Skeletal muscle satellite cell (primary cell): ENCODE results near the gene CDHR3.

Experiments used
- H3K27me3 ChIP-seq: 2 replicates; pipeline ENCODE4 v1.7.0; 2013; ENCODE audit warnings: low read length; ENCODE audit not compliant: control insufficient read depth, insufficient read depth
- H3K36me3 ChIP-seq: 2 replicates; pipeline ENCODE4 v1.7.0; 2013; ENCODE audit warnings: mild to moderate bottlenecking, control low read depth, low read length; ENCODE audit not compliant: insufficient read depth
- H3K4me1 ChIP-seq: 2 replicates; pipeline ENCODE4 v1.7.0; 2013; ENCODE audit warnings: low read length; ENCODE audit not compliant: control insufficient read depth, insufficient read depth
- H3K4me2 ChIP-seq: 2 replicates; pipeline ENCODE4 v1.7.0; 2013; ENCODE audit warnings: mild to moderate bottlenecking, low read length
- H3K4me3 ChIP-seq: 2 replicates; pipeline ENCODE4 v1.7.0; 2013; ENCODE audit warnings: low read length
- H3K9ac ChIP-seq: 2 replicates; pipeline ENCODE4 v1.7.0; 2013; ENCODE audit warnings: mild to moderate bottlenecking, low read depth, low read length, moderate library complexity
- H3K9me3 ChIP-seq: replicated peaks from 2 replicates; pipeline ENCODE4 v1.7.0; 2013; ENCODE audit warnings: mild to moderate bottlenecking, control low read depth, low read length

The CDHR3 gene

DNA sequence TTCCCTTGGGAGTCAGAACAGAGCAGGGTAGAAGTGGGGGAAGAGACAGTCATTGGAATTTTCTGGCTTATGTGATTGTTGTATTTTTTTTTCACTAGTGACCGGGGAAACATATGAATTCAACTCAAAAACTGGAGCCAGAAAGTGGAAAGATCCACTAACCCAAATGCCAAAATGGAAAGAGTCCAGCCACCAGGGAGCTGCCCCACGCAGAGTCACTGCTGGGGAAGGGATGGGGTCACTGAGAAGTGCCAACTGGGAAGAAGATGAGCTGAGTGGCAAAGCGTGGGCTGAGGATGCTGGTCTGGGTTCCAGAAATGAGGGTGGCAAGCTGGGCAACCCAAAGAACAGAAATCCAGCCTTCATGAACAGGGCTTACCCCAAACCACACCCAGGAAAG, 69.2 kb downstream of the CDHR3 start:
- Histone ChIP-seq H3K27me3 (peaks cover 49% of the 10 kb centered on the region), H3K36me3 (no peaks in the 10 kb centered on the region), H3K9ac (no peak overlapping the region), H3K4me3 (no peak overlapping the region), H3K9me3 (no peaks in the 10 kb centered on the region), H3K4me2 (no peak overlapping the region), H3K4me1 (no peaks in the 10 kb centered on the region)

DNA sequence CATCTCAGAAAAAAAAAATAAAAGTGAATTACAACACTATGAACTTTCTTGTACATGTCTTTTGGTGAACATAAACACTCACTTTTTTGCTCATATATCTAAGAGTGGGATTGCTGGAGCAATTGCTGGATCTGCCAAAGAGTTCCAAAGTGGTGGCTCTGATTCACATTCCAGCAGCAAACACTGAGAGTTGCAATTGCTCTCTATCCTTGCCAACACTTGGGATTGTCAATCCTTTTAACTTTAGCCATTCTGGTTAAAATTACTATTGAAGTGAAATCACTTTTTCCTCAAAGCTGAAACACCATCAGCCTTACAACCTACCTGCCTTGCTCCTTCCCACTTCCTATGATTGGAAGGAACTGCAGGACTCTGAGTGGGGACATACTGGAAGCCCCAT, 70.7 kb downstream of the CDHR3 start:
- Histone ChIP-seq H3K4me3 (no peak overlapping the region), H3K4me1 (no peaks in the 10 kb centered on the region), H3K4me2 (no peak overlapping the region), H3K9me3 (no peaks in the 10 kb centered on the region), H3K27me3 (peaks cover 43% of the 10 kb centered on the region), H3K9ac (no peak overlapping the region), H3K36me3 (no peaks in the 10 kb centered on the region)

DNA sequence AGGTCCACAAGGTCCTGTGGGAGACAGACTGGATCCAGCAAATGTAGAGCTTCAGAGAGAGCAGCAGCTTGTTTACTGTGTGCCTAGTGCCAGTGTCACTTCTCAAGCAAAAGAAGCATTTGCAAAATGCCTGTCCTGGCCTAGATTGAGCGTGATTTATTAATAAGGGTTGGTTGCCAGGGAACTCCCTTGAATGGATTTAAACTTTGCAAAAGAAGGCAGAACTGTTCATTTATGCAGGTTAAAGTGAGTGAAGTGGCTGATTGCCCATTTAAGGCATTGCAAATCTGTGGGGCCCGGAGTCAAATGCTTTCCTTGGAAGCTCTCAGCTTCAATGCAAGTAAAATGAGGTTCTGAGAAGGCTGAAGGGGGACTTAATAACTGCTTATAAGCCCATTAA, 71.3 kb downstream of the CDHR3 start:
- peaks cover 43% of the 10 kb centered on the region for H3K27me3 ChIP-seq
- H3K36me3 ChIP-seq, result no peaks in the 10 kb centered on the region
- no peak overlapping the region for H3K4me3 ChIP-seq
- peaks cover 5% of the 10 kb centered on the region for H3K4me1 ChIP-seq
- H3K4me2 ChIP-seq, result no peak overlapping the region
- H3K9ac ChIP-seq, result no peak overlapping the region
- H3K9me3 ChIP-seq, result no peaks in the 10 kb centered on the region

DNA sequence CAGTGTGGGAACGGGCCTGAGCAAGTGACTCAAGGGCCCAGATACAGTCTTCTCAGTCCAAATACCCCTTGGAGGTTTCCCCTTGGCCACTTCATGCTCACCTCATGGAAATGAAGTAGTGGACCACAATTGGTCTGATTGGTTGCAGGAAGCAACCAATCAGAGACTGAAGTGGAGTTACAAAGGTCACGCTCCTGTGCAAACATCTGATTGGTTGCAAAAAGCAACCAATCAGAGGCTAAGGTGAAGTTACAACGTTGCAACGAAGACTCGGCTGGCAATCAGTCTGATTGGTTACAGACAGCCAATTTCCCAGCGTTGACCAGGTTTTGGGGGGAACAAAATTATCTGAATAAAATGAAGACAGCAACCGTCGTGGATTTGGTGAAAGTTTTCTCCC, 72.5 kb downstream of the CDHR3 start:
- Histone ChIP-seq H3K27me3 (peaks cover 34% of the 10 kb centered on the region), H3K9ac (no peak overlapping the region), H3K9me3 (no peaks in the 10 kb centered on the region), H3K4me3 (no peak overlapping the region), H3K4me1 (peaks cover 15% of the 10 kb centered on the region), H3K4me2 (no peak overlapping the region), H3K36me3 (no peaks in the 10 kb centered on the region)

DNA sequence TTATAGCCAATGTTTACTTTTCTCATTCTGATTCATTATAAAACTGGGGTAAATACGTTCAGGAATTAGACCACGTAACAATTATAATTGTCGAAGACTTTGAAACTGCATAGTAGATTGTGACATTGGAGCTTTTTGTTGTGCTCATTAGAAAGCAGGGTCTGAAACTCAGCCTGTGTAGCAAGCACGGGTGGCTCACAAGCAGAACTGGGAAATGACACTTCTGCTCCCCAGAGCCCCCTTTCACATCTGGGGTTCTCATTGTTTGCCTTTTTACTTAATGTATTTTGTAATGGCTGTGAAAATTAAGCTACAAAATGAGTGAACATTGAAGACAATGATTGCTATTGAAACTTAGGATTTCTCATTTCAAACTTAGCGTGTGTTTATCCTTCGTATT, 72.9 kb downstream of the CDHR3 start:
- Histone ChIP-seq H3K4me3 (no peak overlapping the region), H3K27me3 (peaks cover 30% of the 10 kb centered on the region), H3K4me1 (peaks cover 17% of the 10 kb centered on the region), H3K4me2 (no peak overlapping the region), H3K9ac (no peak overlapping the region), H3K9me3 (no peaks in the 10 kb centered on the region), H3K36me3 (no peaks in the 10 kb centered on the region)

DNA sequence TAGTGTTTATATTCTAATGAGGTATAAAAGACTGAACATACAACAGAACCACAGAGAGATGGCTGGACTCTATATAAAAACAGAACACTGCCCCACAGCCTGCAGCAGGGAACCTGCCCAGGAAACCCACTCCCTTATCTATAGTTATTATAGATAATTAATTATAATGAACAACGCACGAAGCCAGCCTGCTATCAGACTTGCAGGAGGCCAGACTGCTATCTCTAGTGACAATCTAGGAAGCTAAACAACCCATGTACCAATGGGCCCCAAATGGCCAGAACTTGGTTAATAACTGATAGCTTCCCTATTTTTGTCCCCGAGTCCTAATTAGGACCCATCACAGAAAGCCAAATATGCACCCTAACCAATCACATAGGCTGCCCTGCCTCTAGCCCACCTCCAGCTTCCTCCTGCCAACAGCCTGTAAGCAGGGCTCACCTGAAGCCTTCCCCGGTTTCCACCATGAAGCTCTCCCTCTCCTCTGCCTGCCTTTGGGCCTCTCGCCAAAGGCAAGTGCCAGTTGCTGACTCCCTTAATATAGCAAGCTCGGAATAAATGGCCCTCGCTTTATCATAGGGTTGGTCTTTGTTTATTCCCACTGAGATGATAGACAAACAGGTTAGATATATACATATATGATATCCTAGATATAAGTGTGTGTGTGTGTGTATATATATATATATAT, 74.6 kb downstream of the CDHR3 start:
- H3K4me2 ChIP-seq, result no peak overlapping the region
- H3K4me1 ChIP-seq, result peaks cover 20% of the 10 kb centered on the region
- no peaks in the 10 kb centered on the region for H3K9me3 ChIP-seq
- no peak overlapping the region for H3K9ac ChIP-seq
- no peaks in the 10 kb centered on the region for H3K36me3 ChIP-seq
- H3K27me3 ChIP-seq, result peaks cover 15% of the 10 kb centered on the region
- H3K4me3 ChIP-seq, result no peak overlapping the region

DNA sequence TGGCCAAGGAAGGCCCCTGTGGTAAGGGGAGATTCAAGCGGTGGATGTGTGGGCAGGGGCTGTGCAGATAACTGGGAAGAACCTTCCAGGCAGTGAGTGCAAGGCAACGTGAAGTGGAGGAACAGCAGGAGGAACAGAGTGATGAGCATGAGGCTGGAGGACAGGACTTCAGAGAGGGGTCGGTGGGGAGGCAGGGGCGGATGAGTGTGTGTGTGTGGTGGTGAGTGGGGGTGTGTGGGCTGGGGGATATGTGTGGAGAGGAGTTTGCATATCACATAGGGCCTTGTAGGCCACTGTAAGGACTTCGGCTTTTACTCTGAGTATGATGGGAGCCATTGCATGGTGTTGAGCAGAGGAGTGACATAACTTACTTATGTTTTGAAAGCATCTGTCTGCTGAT, 75.2 kb downstream of the CDHR3 start:
- no peak overlapping the region for H3K4me2 ChIP-seq
- H3K4me1 ChIP-seq, result peaks cover 20% of the 10 kb centered on the region
- H3K9ac ChIP-seq, result no peak overlapping the region
- H3K27me3 ChIP-seq, result peaks cover 8% of the 10 kb centered on the region
- H3K4me3 ChIP-seq, result no peak overlapping the region
- no peaks in the 10 kb centered on the region for H3K9me3 ChIP-seq
- no peaks in the 10 kb centered on the region for H3K36me3 ChIP-seq

DNA sequence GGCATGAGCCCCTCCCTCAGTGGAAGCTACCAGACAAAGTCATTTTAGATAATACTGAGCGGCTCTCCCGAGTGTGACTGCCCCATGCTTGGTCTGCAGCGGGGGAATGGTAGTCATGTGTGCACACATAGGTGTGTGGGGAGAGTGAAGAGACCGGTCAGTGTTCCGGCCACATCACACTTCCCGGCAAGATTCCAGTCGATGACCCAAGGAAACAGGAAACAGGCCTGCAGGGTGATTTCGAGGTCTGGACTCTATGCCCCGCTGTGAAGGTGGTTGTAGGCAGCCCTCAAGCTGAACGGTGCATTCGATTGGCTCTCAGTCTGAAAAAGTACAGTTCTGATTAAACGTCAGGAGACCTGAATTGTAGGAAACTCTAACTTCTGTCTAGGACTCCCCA, 75.9 kb downstream of the CDHR3 start:
- Histone ChIP-seq H3K9ac (no peak overlapping the region), H3K27me3 (peaks cover 9% of the 10 kb centered on the region), H3K4me2 (no peak overlapping the region), H3K9me3 (no peaks in the 10 kb centered on the region), H3K4me3 (no peak overlapping the region), H3K4me1 (peaks cover 20% of the 10 kb centered on the region), H3K36me3 (no peaks in the 10 kb centered on the region)

DNA sequence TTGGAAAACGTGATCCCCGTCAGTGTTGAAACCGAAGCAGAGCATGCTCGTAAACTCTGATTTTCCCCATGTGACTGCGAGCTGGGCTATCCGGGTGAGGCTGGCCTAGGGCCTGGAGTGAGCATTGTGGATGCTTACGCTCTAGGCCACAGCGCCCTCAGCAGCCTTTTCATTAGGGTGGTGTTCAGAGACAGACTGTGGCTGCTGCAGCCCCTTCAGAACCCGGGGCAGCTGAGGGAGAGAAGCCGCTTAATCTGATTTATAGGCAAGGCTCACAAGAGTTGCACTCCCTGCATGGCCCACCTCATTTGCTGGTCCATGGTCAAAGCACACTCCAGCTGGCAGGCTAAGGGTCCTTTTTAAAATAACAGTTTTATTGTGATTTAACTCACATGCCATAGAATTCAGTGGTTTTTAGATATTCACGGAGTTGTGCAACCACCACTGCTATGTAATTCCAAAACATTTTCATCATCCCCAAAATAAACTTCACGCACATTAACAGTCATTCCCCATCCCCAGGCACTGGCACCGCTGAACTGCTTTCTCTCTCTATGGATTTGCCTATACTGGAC, 76.5 kb downstream of the CDHR3 start:
- no peaks in the 10 kb centered on the region for H3K9me3 ChIP-seq
- H3K9ac ChIP-seq, result no peak overlapping the region
- H3K27me3 ChIP-seq, result peaks cover 11% of the 10 kb centered on the region
- H3K4me3 ChIP-seq, result no peak overlapping the region
- H3K36me3 ChIP-seq, result no peaks in the 10 kb centered on the region
- H3K4me2 ChIP-seq, result peak overlapping the region; percentile 59
- H3K4me1 ChIP-seq, result peaks cover 20% of the 10 kb centered on the region

DNA sequence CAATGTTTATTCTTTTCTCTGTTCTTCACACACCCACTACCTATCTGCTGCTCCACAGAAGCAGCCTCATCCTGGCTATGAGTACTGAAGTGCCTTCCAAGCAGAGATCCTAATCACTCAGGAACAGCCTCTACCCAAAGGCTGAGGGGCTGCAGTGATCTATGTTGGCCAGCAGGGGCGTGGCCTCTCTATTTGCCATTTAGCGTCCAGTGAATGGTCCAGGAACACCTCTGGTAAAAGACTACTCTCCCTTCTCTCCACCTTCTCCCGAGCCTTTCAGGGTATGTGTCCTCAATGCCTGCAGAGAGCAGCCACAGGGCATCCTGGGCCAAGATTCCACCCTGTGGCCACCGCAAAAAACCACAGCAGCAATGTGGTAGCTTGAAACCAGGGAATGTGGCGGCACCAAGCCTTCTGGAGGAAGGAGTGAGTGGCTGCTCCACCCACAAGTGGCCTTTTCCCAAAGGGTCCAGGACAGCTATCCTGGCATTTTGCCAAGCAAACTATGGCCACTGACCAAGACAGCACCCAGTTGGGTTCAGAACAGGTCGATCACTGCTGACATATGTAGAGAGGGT, 78.2 kb downstream of the CDHR3 start:
- Histone ChIP-seq H3K4me3 (no peak overlapping the region), H3K4me1 (peaks cover 27% of the 10 kb centered on the region), H3K4me2 (no peak overlapping the region), H3K27me3 (peaks cover 19% of the 10 kb centered on the region), H3K9me3 (no peaks in the 10 kb centered on the region), H3K36me3 (no peaks in the 10 kb centered on the region), H3K9ac (no peak overlapping the region)

DNA sequence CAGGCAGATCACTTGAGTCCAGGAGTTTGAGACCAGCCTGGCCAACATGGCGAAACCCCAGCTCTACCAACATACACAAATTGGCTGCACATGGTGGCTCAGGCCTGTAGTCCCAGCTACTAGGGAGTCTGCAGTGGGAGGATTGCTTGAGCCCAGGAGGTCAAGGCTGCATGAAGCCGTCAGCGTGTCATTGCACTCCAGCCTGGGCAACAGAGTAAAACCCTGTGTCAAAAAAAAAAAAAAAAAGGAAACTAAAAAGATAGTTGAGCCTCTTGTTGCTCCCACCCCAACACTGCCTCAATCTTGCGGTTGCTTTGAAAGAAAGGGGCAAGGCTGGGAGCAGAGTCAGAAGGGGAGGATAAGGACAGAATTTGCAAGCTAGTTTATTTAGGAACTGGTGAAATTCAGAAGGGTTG, 79.1 kb downstream of the CDHR3 start:
- H3K36me3 ChIP-seq, result no peaks in the 10 kb centered on the region
- no peak overlapping the region for H3K9ac ChIP-seq
- peaks cover 27% of the 10 kb centered on the region for H3K4me1 ChIP-seq
- H3K4me3 ChIP-seq, result no peak overlapping the region
- peak overlapping the region; percentile 35 for H3K4me2 ChIP-seq
- H3K9me3 ChIP-seq, result no peaks in the 10 kb centered on the region
- peaks cover 28% of the 10 kb centered on the region for H3K27me3 ChIP-seq

DNA sequence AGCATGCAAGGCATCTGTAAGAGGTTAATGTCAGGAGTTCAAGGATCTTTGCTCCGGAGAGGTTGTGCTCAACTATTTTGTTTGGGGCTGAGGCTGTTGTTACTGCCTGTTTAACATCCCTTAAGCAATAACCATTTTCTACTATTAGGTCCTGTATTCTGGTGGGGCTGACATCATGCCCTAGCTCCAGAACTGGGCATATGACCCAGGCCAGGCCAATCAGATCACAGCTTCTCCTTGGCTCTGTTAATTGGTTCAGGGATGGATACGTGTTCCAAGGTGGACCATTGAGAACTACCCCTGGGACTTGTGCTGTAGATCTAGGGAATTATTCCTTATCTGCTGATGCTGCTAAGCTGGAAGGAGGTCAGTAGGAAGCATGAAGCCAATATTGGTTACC, 82.1 kb downstream of the CDHR3 start:
- H3K9me3 ChIP-seq, result no peaks in the 10 kb centered on the region
- H3K4me1 ChIP-seq, result peaks cover 16% of the 10 kb centered on the region
- no peaks in the 10 kb centered on the region for H3K36me3 ChIP-seq
- H3K27me3 ChIP-seq, result peaks cover 46% of the 10 kb centered on the region
- no peak overlapping the region for H3K4me3 ChIP-seq
- no peak overlapping the region for H3K9ac ChIP-seq
- H3K4me2 ChIP-seq, result no peak overlapping the region
